NB4 (cell line): ENCODE data around the gene BNC2.

Source experiments
- DNase-seq: peaks from one replicate; pipeline ENCODE4 v3.0.0; 2010; ENCODE audit warnings: low read depth
- H3K4me3 ChIP-seq: one replicate; pipeline ENCODE4 v1.5.1; 2011; ENCODE audit warnings: mild to moderate bottlenecking, low read depth, low read length, moderate library complexity
- MYC ChIP-seq: IDR thresholded peaks from 2 replicates; pipeline ENCODE4 v1.6.1; 2011; ENCODE audit warnings: low read depth, low read length
- POLR2A ChIP-seq: IDR thresholded peaks from 2 replicates; pipeline ENCODE4 v1.6.1; 2011; ENCODE audit warnings: mild to moderate bottlenecking; ENCODE audit not compliant: insufficient read length; ENCODE audit errors: extremely low read depth
- TF ChIP-seq, protein P1 (sequence below): IDR thresholded peaks from one replicate; pipeline ENCODE4 v1.5.1; 2012; ENCODE audit warnings: low read depth, low read length
- TF ChIP-seq, protein P2 (sequence below): IDR thresholded peaks from 2 replicates; pipeline ENCODE4 v1.6.1; 2011; ENCODE audit warnings: low read depth, low read length

BNC2 gene

DNA sequence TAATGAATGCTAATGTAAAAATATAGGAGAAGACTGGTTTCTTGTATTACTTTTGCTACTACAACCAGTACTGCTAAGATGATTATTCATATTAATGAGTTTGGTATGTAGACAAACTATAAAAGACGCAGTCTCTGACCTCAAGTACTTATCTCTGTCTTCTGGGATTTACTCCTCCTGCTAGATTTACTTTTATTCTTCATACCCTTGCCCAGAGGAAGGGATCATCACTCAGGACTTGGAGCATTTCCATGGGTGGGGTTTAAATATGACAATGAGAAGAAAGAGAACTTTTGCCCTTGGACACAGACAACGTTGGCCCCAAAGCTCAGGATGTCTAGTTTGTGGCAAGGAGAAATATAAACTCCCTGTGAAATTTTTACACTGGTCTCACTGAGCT, 126.1 kb downstream of the BNC2 start:
- no peak overlapping the region for H3K4me3 ChIP-seq
- TF ChIP-seq, protein P1, sequence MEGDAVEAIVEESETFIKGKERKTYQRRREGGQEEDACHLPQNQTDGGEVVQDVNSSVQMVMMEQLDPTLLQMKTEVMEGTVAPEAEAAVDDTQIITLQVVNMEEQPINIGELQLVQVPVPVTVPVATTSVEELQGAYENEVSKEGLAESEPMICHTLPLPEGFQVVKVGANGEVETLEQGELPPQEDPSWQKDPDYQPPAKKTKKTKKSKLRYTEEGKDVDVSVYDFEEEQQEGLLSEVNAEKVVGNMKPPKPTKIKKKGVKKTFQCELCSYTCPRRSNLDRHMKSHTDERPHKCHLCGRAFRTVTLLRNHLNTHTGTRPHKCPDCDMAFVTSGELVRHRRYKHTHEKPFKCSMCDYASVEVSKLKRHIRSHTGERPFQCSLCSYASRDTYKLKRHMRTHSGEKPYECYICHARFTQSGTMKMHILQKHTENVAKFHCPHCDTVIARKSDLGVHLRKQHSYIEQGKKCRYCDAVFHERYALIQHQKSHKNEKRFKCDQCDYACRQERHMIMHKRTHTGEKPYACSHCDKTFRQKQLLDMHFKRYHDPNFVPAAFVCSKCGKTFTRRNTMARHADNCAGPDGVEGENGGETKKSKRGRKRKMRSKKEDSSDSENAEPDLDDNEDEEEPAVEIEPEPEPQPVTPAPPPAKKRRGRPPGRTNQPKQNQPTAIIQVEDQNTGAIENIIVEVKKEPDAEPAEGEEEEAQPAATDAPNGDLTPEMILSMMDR = no peak
- no peak for TF ChIP-seq MYC
- TF ChIP-seq POLR2A = no peak
- TF ChIP-seq, protein P2, sequence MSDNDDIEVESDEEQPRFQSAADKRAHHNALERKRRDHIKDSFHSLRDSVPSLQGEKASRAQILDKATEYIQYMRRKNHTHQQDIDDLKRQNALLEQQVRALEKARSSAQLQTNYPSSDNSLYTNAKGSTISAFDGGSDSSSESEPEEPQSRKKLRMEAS = no peak
- DNase-seq = no peak

DNA sequence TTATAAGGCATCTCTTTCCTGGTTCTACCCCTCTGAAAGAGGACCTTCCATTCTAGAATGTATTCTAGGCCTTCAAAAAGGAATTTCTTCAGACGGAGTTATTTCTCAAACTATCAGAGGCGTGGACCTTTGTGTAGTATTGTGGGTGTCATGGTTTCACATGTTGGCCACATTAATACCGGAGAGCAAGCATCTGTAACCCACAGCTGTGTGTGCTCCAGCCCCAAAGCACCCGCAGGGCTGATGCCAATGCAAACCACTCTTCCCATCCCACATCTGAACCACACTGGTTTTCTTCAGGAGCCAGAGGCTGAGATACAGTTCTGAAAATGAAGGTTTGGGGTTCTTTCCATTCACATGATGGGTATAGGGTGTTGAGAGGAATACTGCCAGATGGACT, 127.1 kb downstream of the BNC2 start:
- TF ChIP-seq MYC (no peak), POLR2A (no peak)
- TF ChIP-seq, protein P2 = no peak
- TF ChIP-seq, protein P1 = no peak
- DNase-seq = no peak
- no peak overlapping the region for H3K4me3 ChIP-seq

DNA sequence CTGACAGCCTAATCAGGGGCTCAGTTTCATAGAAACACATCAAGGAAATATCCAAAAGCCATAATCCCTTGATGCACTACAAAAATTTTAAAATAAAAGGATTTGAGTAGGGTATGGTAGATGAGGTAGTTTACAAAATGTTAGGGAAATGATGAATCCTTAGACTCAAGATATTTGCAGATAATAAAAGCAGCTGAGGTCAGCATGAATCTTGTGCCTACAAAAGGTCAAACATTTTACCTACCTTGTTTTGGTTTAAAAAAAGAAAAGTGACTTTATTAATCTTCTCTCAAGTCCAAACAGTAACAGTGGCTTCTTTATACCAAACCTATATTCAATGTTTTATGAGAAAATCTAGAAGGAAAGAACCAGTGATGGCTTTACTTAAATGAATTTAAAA, 135.5 kb downstream of the BNC2 start:
- TF ChIP-seq, protein P2 = no peak
- TF ChIP-seq POLR2A (no peak), MYC (no peak)
- TF ChIP-seq, protein P1 = no peak
- no peak for DNase-seq
- H3K4me3 ChIP-seq = no peak overlapping the region

DNA sequence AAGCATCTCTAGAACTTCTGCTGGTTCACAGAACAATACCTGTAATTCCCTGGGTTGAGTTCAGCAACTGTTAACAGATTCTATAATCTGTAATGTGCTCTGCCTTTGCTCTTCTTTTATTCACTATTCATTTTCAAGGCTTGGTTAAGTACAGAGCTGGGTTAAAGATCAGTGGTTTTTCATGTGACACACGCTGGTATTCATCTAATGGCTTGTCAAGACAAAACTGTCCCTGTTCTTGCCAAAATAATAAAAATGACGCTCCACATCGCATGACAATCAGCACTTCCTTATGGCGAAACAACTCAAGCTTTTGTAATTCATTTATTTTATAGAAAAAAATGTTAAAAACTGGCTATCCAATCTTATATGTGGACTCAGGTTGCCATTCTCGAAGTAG, 137.9 kb downstream of the BNC2 start:
- H3K4me3 ChIP-seq = no peak overlapping the region
- peak; percentile 25 for DNase-seq
- TF ChIP-seq MYC (no peak), POLR2A (no peak)
- TF ChIP-seq, protein P2 = no peak
- TF ChIP-seq, protein P1 = no peak

DNA sequence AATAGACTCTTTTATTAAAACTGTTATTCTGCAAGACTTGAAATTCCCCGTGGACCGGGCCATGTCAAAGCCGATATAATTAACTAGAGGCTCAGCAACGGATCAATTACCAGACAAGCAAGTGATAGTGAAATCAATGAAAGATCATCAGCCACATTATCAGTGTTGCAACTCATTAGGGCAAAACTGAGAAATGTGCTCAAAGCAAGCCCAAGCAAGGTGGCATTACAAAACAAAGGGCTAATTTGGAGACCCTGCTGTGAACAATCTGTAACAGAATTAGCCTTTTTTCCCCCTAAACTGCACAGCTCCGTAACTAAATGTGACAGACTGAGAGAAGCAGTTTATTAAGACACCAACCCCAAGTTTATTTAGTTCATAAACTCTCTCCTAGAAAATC, 140.3 kb downstream of the BNC2 start:
- no peak overlapping the region for H3K4me3 ChIP-seq
- TF ChIP-seq MYC = no peak
- TF ChIP-seq, protein P2 = no peak
- TF ChIP-seq, protein P1 = no peak
- no peak for DNase-seq

DNA sequence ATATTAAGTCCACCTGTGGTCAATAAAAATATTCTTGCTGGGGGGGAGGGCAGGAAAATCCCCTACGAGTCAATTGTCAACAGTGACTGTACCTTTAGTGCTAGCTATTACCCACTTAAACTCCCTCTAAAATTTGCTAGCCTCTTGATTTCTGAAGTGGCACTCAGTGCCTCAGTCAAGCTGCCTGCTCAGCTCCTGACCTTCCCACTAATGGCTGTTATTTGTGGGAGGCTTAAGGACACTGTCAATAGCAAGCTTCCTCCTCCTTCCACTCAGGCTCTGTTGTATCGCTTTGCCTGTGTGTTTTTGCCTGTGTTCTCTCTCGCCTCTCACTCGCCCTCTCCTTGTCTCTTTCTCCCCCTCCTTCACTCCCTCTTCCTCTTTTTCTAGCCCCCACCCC, 140.8 kb downstream of the BNC2 start:
- H3K4me3 ChIP-seq = no peak overlapping the region
- no peak for TF ChIP-seq POLR2A
- TF ChIP-seq, protein P1 = no peak
- TF ChIP-seq, protein P2 = no peak
- TF ChIP-seq MYC = no peak
- DNase-seq = peak; percentile 44
